Esophagus squamous epithelium (tissue), 5 donors: ENCODE data around the gene VAT1L. TPM values are rescaled to one million over a fixed set of nuclear protein-coding genes. Genes with fewer than 3 reads are reported as not detected.
"Not testable (repeated sequence)": the region's sequence is repeated elsewhere in the genome, so short reads cannot be mapped to it uniquely, and the experiment has no call there.

Source experiments
- DNase-seq: peaks from one replicate; lab custom pipeline; 2025; lab: John Stamatoyannopoulos, UW
- H3K27ac ChIP-seq, 4 donors: fragments of 200-600 bp; sonication (generic); one replicate each; pipeline ENCODE4 v1.5.1; 2016 to 2019; ENCODE audit warnings: mild to moderate bottlenecking in 1 of 4
- H3K27me3 ChIP-seq, 4 donors: fragments of 200-600 bp; sonication (generic); 1 replicate in 3 of 4; 2 replicates in 1 of 4; pipeline versions ENCODE4 v1.5.1 to v1.6.0; 2017 to 2021; ENCODE audit warnings: antibody characterized with exemption in 1 of 4
- H3K36me3 ChIP-seq, 3 donors: fragments of 200-600 bp; sonication (generic); one replicate each; pipeline ENCODE4 v1.5.1; 2016 to 2019
- H3K4me1 ChIP-seq, 3 donors: fragments of 200-600 bp; sonication (generic); one replicate each; pipeline ENCODE4 v1.5.1; 2017 to 2019
- H3K4me3 ChIP-seq, 4 donors: fragments of 200-600 bp; sonication (generic); 1 replicate in 3 of 4; 2 replicates in 1 of 4; pipeline ENCODE4 v1.5.1; 2016 to 2019; ENCODE audit warnings: mild to moderate bottlenecking in 2 of 4, moderate library complexity in 1 of 4
- H3K9me3 ChIP-seq, 3 donors: fragments of 200-600 bp; sonication (generic); one replicate each; pipeline ENCODE4 v1.5.1; 2016 to 2019
- POLR2A ChIP-seq, 4 donors: fragments of 450-650 bp; IDR thresholded peaks; one replicate each; pipeline ENCODE4 v1.6.1; 2017; ENCODE audit warnings: antibody characterized with exemption in 4 of 4, mild to moderate bottlenecking in 4 of 4, moderate library complexity in 3 of 4
- WGBS, 2 donors: methylation state at CpG; one replicate each; pipeline ENCODE4 v1.1.5; 2018; 5-methylcytosine and 5-hydroxymethylcytosine counted together
- intact Hi-C: fragments of 100-400 bp; cut with DNase I; formaldehyde crosslinking; loops from one replicate; pipeline ENCODE4 v1.15.0; 2022
- total RNA-seq, 4 donors: library from RNA; depleted of rRNA; stranded (reverse); fragments of >200 nt; gene quantifications; one replicate each; pipeline ENCODE4 v1.1.0, GENCODE V29; 2016
- TF ChIP-seq, protein P1 (sequence below), 6 experiments: fragments of 450-650 bp in 4 of 6; fragments of 200-600 bp in 2 of 6; sonication (generic) in 2 of 6; IDR thresholded peaks; one replicate each; pipeline ENCODE4 v1.5.1; 2016 to 2019; ENCODE audit warnings: antibody characterized with exemption in 6 of 6, mild to moderate bottlenecking in 4 of 6, moderate library complexity in 4 of 6
- donor health status: DM: yes; HTN: yes; CAD: no.

VAT1L gene
- total RNA-seq, 4 donors from 2014 or later = 0.56 TPM; not detected in 3

DNA sequence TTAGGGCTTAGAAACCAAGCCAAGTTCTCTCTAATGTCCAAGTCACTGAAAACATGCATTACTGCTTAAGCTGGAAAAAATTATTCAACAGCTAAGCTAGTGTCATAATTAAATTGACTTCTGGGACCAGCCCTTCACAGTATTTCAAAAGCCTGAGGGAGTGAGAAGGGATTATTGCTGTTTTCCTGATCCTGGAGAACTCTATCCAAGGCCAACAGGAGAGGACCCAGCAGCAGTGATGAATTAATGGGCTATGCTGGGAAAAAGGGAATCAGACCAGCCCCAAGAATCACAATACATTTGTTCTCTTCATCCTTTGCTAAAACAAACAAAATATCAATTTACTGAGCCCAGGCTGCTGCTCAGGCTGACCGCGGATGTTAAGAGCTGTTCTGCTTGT, 199.4 kb downstream of the VAT1L start:
- Histone ChIP-seq H3K4me3 (no peak overlapping the region), H3K27ac (peak overlapping the region in 2 of 4 donors; percentile 47 to 67), H3K27me3 (no peaks in the 10 kb centered on the region), H3K9me3 (no peaks in the 10 kb centered on the region), H3K4me1 (peaks cover 0 to 12% (median 4%) of the 10 kb centered on the region in 3 donors), H3K36me3 (no peaks in the 10 kb centered on the region)
- DNase-seq = no peak
- WGBS, 2 donors = 28 to 33% methylated on average over 2 of the region's 2 CpGs
- no peak for TF ChIP-seq POLR2A (IDR thresholded peaks at IDR 0.05)
- TF ChIP-seq, protein P1, sequence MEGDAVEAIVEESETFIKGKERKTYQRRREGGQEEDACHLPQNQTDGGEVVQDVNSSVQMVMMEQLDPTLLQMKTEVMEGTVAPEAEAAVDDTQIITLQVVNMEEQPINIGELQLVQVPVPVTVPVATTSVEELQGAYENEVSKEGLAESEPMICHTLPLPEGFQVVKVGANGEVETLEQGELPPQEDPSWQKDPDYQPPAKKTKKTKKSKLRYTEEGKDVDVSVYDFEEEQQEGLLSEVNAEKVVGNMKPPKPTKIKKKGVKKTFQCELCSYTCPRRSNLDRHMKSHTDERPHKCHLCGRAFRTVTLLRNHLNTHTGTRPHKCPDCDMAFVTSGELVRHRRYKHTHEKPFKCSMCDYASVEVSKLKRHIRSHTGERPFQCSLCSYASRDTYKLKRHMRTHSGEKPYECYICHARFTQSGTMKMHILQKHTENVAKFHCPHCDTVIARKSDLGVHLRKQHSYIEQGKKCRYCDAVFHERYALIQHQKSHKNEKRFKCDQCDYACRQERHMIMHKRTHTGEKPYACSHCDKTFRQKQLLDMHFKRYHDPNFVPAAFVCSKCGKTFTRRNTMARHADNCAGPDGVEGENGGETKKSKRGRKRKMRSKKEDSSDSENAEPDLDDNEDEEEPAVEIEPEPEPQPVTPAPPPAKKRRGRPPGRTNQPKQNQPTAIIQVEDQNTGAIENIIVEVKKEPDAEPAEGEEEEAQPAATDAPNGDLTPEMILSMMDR (IDR thresholded peaks at IDR 0.05) = no peak
- intact Hi-C loops = no loop called here

DNA sequence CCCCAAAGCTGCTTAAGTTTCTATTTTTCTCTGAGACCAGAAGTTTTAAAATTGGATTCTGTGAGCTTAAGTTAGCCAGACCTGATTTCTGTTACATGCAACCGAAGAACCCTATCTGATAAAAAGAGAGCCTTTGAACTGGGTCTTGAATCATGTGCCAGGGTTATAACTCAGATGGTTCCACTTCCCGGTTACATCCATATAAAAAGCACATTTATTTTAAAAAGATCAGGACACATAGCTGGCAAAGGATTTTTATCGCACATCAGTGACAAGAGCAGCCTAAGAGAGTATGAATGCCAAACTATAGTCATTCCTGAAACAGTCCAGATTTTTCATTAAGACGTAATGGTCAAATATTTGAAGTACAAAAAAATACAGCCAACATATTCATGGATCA, 201.5 kb downstream of the VAT1L start:
- intact Hi-C loops = no loop called here
- Histone ChIP-seq H3K4me1 (peaks cover 3 to 21% (median 4%) of the 10 kb centered on the region in 3 donors), H3K9me3 (no peaks in the 10 kb centered on the region), H3K27ac (no peak overlapping the region), H3K27me3 (no peaks in the 10 kb centered on the region), H3K36me3 (no peaks in the 10 kb centered on the region), H3K4me3 (no peak overlapping the region)
- no peak for DNase-seq
- 63 to 64% methylated on average over 4 of the region's 4 CpGs for WGBS, 2 donors
- TF ChIP-seq, protein P1 (IDR thresholded peaks at IDR 0.05) = no peak
- no peak for TF ChIP-seq POLR2A (IDR thresholded peaks at IDR 0.05)

DNA sequence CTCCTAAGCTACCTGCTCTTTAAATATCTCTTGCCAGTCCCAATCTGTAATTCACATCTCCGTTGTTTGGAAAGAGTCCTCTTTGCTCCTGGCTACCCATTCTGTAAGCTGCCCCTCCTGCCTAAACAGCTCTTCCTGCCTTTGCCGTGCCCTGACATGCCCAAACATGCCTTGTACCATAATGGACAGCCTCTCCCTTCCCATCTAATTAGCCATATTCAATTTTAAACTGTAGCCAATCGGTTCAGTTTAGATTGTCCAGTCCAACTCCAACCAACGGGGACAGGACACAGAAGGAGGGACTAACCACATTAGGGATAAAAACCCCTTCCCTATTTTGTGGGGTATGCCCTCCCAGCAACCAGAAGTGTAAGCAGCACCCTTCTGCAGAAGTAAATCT, 203.3 kb downstream of the VAT1L start:
- peaks cover 0 to 10% (median 10%) of the 10 kb centered on the region in 3 donors for H3K9me3 ChIP-seq
- DNase-seq = no peak
- no peak overlapping the region for H3K27ac ChIP-seq
- peaks cover 3 to 21% (median 4%) of the 10 kb centered on the region in 3 donors for H3K4me1 ChIP-seq
- no peaks in the 10 kb centered on the region for H3K27me3 ChIP-seq
- TF ChIP-seq, protein P1 (IDR thresholded peaks at IDR 0.05) = no peak
- no peak for TF ChIP-seq POLR2A (IDR thresholded peaks at IDR 0.05)
- intact Hi-C loops = no loop called here
- H3K4me3 ChIP-seq = no peak overlapping the region
- no peaks in the 10 kb centered on the region for H3K36me3 ChIP-seq
- 30 to 38% methylated on average over 3 to 4 of the region's 4 CpGs for WGBS, 2 donors

DNA sequence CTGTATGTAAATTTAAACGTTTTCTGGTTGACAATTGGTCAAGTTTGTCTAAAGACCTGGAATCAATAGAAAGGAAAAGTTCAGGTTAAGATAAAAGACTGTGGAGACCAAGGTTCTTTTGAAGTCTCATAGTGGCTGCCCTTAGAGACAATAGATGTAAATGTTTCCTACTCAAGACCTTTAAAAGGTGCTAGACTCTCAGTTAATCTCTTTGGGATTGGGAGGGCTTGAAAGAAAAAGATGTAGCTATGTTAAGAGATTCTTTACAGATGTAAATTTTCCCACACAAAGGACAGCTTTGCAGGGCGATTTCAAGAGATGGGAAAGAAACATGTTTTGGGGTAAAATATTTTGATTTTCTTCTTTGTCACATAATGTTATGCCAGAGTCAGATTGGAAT, 204.0 kb downstream of the VAT1L start:
- intact Hi-C loops, H3K27me3 ChIP-seq, H3K4me3 ChIP-seq, H3K36me3 ChIP-seq, H3K27ac ChIP-seq, DNase-seq: not testable (repeated sequence)
- peaks cover 3 to 18% (median 3%) of the 10 kb centered on the region in 3 donors for H3K4me1 ChIP-seq
- peaks cover 0 to 10% (median 10%) of the 10 kb centered on the region in 3 donors for H3K9me3 ChIP-seq
- 27 to 41% methylated on average over 2 of the region's 2 CpGs for WGBS, 2 donors

DNA sequence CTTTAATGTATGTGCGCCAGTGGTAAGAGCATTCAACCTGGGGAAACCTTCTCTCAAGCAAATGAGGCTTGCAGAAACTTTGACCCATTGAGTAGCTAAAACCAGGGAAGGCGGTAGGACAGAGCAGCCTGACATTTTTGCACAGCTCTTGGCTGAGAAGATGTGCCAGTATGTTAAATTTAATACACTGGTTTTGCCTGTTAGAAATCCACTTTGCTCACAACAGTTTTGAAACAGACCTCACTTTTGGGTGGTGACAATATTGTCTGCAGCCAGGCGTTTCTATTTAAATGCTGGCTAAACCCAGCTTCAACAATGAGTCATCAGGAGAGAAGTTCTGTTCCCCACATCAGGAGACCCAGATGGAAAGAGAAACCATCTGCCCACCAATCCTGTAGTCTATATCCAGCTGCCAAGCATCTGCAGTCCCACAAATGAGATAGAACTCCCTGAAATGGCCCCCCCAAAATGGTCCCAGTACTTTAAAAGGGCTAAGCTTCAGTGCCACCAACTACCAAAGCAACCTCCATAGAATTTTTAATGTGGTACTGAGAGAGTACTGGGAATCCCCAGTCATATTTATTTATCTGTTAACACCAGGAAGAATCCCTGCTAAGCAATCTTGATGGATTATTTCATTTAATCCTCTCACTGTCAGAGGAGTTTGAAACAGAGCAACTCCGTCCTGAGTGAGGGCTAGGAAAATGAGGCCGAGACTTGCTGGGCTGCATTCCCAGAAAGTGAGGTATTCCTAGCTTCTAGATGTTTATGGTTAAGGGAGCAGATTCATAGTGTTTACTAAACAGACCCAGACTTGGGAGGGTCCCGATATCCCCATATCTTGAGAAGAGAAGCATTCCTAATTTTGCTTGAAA, 205.0 kb downstream of the VAT1L start:
- no peaks in the 10 kb centered on the region for H3K36me3 ChIP-seq
- H3K27me3 ChIP-seq = no peaks in the 10 kb centered on the region
- intact Hi-C loops = no loop called here
- peaks cover 0 to 10% (median 10%) of the 10 kb centered on the region in 3 donors for H3K9me3 ChIP-seq
- H3K4me3 ChIP-seq = peak overlapping the region in 1 of 4 donors; percentile 14
- peak overlapping the region in 3 of 4 donors; percentile 63 to 83 (median 66) for H3K27ac ChIP-seq
- TF ChIP-seq, protein P1 (IDR thresholded peaks at IDR 0.05) = no peak
- no peak for TF ChIP-seq POLR2A (IDR thresholded peaks at IDR 0.05)
- WGBS, 2 donors = 20% methylated on average over 6 of the region's 6 CpGs
- H3K4me1 ChIP-seq = peaks cover 0 to 12% (median 3%) of the 10 kb centered on the region in 3 donors
- no peak for DNase-seq
